Nucleus accumbens (tissue), 56 donors: Measurements from ENCODE around the gene IREB2.

Source experiments
- DNase-seq, 56 donors: peaks; one replicate each; lab custom pipeline; 2025; lab: John Stamatoyannopoulos, UW

Gene IREB2

GRCh38 chr15:78540141-78540870, 102.3 kb downstream of the IREB2 start, which contains the start of gene PSMA4:
Gene PSMA4, plus strand, starts transcription at chr15:78540444. Its CDS starts 1,484 bp downstream, at chr15:78541928.
- DNase-seq, result peak; percentile 40 to 96 (median 88)

GRCh38 chr15:78540871-78541743, 103.1 kb downstream of the IREB2 start:
- DNase-seq, result peak in 1 of 56 donors; percentile 55

DNA sequence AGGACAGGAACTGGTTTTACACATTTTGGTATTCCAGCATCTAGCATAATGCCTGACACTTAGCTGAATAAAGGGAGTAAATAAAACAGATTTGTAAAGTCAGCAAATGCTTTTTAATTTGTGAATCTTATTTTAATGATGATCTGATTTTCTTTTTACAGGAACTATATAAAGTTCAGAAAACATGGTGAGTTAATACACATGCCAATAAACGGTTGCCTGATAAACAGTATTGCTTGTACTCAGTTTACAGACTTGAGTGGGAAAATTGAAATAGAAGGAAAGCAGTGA, 103.7 kb downstream of the IREB2 start:
- DNase-seq, result no peak

DNA sequence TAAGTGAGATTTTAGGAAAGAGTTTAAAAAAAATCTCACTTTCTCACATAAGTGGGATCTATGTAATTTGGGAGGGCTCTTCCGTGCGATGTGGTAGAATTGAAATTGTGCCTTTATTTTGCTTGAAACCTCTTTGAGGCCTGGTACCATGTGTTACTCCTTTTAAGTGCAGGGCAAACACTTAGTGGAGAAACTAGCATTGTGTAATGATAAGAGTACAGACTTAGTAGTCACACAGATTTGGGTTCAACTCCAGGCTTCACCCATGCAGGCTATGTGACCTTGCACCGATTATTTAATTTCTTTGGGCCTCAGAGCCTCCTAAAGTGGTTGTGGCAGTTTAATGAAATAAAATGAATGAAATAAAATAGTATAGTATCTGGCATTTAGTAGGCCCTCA, 104.6 kb downstream of the IREB2 start:
- DNase-seq, result no peak

DNA sequence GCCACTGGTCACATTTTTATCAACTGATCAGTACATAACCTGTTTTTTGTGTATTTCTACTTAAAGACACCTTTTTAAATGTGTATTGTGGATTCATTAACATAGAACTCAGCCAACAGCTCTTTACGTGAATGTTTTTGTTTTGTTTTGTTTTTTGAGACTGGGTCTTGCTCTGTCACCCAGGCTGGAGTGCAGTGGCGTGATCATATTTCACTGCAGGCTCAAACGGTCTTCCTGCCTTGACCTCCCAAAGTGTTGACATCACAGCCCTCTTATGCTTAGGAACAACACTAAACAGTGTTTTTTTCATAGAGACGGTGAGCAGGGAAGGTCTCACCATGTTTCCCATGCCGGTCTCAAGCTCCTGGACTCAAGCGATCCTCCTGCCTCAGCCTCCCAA, 112.2 kb downstream of the IREB2 start:
- no peak for DNase-seq

DNA sequence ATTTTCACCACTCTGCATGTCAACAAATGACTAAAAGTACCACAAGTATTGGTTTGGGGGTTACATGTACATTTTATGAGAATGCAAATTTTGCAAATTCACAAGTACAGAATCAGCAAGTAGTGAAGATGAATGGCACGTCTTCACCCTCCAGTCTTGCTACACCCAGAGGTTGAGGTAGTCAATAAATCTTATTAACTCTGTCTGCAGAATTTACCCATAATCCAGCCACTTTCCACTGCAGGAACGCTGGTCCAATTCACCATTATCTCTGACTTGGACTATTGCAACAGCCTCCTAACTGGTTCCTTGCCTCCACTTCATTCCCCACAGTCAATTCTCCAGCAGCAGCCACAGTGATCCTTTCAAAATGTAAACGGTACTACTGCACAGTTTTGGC, 112.8 kb downstream of the IREB2 start:
- DNase-seq, result no peak
